ENCODE results near the gene HCN2. TPM values are rescaled to one million over a fixed set of nuclear protein-coding genes. Genes with fewer than 3 reads are reported as not detected.
A peak's percentile ranks its signal among the peaks of the same experiment; 100 is the strongest.

Gene HCN2
- total and polyA plus RNA-seq, 2 of the 13 experiments (the other 11 are each of a cell fraction or from before 2014, with no cell fraction given), result 0.01 TPM; not detected in 1

- TF ChIP-seq CREB3 (CRISPR knock-in tag; IDR thresholded peaks at IDR 0.05) (no peak), HMGXB4 (CRISPR knock-in tag; IDR thresholded peaks at IDR 0.05; ENCODE audit: borderline replicate concordance in 1 of 2, low read depth in 1 of 2) (no peak), ZBTB7B (CRISPR knock-in tag; IDR thresholded peaks at IDR 0.05) (no peak), ZFP82 (CRISPR knock-in tag; IDR thresholded peaks at IDR 0.05; ENCODE audit: borderline replicate concordance) (no peak), DPF2 (CRISPR knock-in tag; IDR thresholded peaks at IDR 0.05; ENCODE audit: borderline replicate concordance, low read depth) (no peak), YY1 (IDR thresholded peaks at IDR 0.05; ENCODE audit: insufficient read depth, insufficient replicate concordance, low read depth, low read length) (no peak), SNRNP70 (IDR thresholded peaks at IDR 0.05; ENCODE audit: low read depth, low read length) (no peak), CEBPZ (IDR thresholded peaks at IDR 0.05; ENCODE audit: low read length) (no peak), ZNF678 (CRISPR knock-in tag; IDR thresholded peaks at IDR 0.05) (no peak), HHEX (CRISPR knock-in tag; IDR thresholded peaks at IDR 0.05) (no peak), ZNF558 (CRISPR knock-in tag; IDR thresholded peaks at IDR 0.05; ENCODE audit: borderline replicate concordance) (no peak), ZMYM4 (CRISPR knock-in tag; IDR thresholded peaks at IDR 0.05) (no peak), CSRNP1 (CRISPR knock-in tag; IDR thresholded peaks at IDR 0.05) (no peak), ZNF616 (CRISPR knock-in tag; IDR thresholded peaks at IDR 0.05; ENCODE audit: low read depth) (no peak), ZFP41 (CRISPR knock-in tag; IDR thresholded peaks at IDR 0.05; ENCODE audit: borderline replicate concordance) (no peak), ZNF703 (CRISPR knock-in tag; IDR thresholded peaks at IDR 0.05; ENCODE audit: borderline replicate concordance) (no peak), TARDBP (CRISPR knock-in tag; IDR thresholded peaks at IDR 0.05) (no peak), ZNF800 (CRISPR knock-in tag; IDR thresholded peaks at IDR 0.05) (0 out of 2 replicates have a peak, but pooled peaks have one; percentile 60), ZNF788 (CRISPR knock-in tag; IDR thresholded peaks at IDR 0.05; ENCODE audit: borderline replicate concordance) (no peak)
Observed at GRCh38 chr19:556611-557382, 32.9 kb upstream of the HCN2 start (continued).

Data from HepG2 (cell line).